Urinary bladder (tissue), 4 donors: Measurements from ENCODE around the gene CLEC18A. TPM values are rescaled to one million over a fixed set of nuclear protein-coding genes. Genes with fewer than 3 reads are reported as not detected.
"Not testable (repeated sequence)": the region's sequence is repeated elsewhere in the genome, so short reads cannot be mapped to it uniquely, and the experiment has no call there.

Experiments used
- DNase-seq: peaks from one replicate; pipeline ENCODE4 v3.0.0-alpha.2; 2015; ENCODE audit errors: extremely low spot score
- H3K27ac ChIP-seq: one replicate; pipeline ENCODE4 v1.5.1; 2013; ENCODE audit warnings: low read depth, mild to moderate bottlenecking, moderate library complexity
- H3K36me3 ChIP-seq: one replicate; pipeline ENCODE4 v1.6.1; 2013; ENCODE audit warnings: mild to moderate bottlenecking, moderate library complexity; ENCODE audit not compliant: insufficient read depth
- H3K4me1 ChIP-seq: one replicate; pipeline ENCODE4 v1.6.1; 2013; ENCODE audit warnings: mild to moderate bottlenecking, moderate library complexity; ENCODE audit not compliant: insufficient read depth
- H3K4me3 ChIP-seq: one replicate; pipeline ENCODE4 v1.5.1; 2013; ENCODE audit warnings: low read depth, low read length
- WGBS: extraction: QIAGEN DNeasy Blood & Tissue Kit; methylation state at CpG from one replicate; pipeline ENCODE4 v1.1.7; 2013; 5-methylcytosine and 5-hydroxymethylcytosine counted together
- polyA plus RNA-seq: library from polyadenylated mRNA; stranded (reverse); fragments of 200-250 nt; gene quantifications from one replicate; pipeline ENCODE4 v1.2.3, GENCODE V29; 2013
- total RNA-seq: library from RNA; depleted of rRNA; stranded (reverse); fragments of >200 nt; gene quantifications from one replicate; pipeline ENCODE4 v1.2.3, GENCODE V29; 2014
- donor health status: healthy with polysubstance abuse.
- donor health status: healthy.

Gene CLEC18A
- total and polyA plus RNA-seq, 2 donors: 0.33 to 1.7 TPM

GRCh38 chr16:69935278-69935711, 15.8 kb upstream of the CLEC18A start:
- peaks cover 2% of the 10 kb centered on the region for H3K36me3 ChIP-seq

GRCh38 chr16:69935740-69936139, 15.4 kb upstream of the CLEC18A start:
- H3K27ac ChIP-seq: no peak overlapping the region
- 95% methylated on average over 10 of the region's 10 CpGs for WGBS
- no peak overlapping the region for H3K4me3 ChIP-seq
- no peaks in the 10 kb centered on the region for H3K4me1 ChIP-seq
- H3K36me3 ChIP-seq: peaks cover 2% of the 10 kb centered on the region
- no peak for DNase-seq

More at GRCh38 chr16:69935278-69935711, 15.8 kb upstream of the CLEC18A start:
- DNase-seq: no peak
- Histone ChIP-seq H3K4me1 (no peaks in the 10 kb centered on the region), H3K4me3 (no peak overlapping the region), H3K27ac (no peak overlapping the region)
- WGBS: 96% methylated on average over 19 of the region's 19 CpGs

GRCh38 chr16:69936252-69936651, 14.9 kb upstream of the CLEC18A start:
- Histone ChIP-seq H3K4me3 (no peak overlapping the region), H3K36me3 (peaks cover 2% of the 10 kb centered on the region), H3K27ac (no peak overlapping the region), H3K4me1 (no peaks in the 10 kb centered on the region)
- DNase-seq: no peak
- 97% methylated on average over 16 of the region's 16 CpGs for WGBS

- H3K4me1 ChIP-seq: no peaks in the 10 kb centered on the region
- 97% methylated on average over 21 of the region's 21 CpGs for WGBS
- no peak for DNase-seq
- no peak overlapping the region for H3K27ac ChIP-seq
- H3K36me3 ChIP-seq: peaks cover 2% of the 10 kb centered on the region
- H3K4me3 ChIP-seq: no peak overlapping the region
Measured at GRCh38 chr16:69936751-69937211, 14.4 kb upstream of the CLEC18A start.

- H3K4me1 ChIP-seq: no peaks in the 10 kb centered on the region
- H3K27ac ChIP-seq: no peak overlapping the region
- WGBS: 83% methylated on average over 16 of the region's 16 CpGs
- H3K36me3 ChIP-seq: peaks cover 2% of the 10 kb centered on the region
- no peak for DNase-seq
- no peak overlapping the region for H3K4me3 ChIP-seq
Measured at GRCh38 chr16:69937465-69937951, 13.6 kb upstream of the CLEC18A start.

GRCh38 chr16:69938981-69939820, 11.9 kb upstream of the CLEC18A start:
- H3K4me1 ChIP-seq: no peaks in the 10 kb centered on the region
- WGBS: 93% methylated on average over 28 of the region's 28 CpGs
- DNase-seq: no peak
- H3K36me3 ChIP-seq: peaks cover 2% of the 10 kb centered on the region
- no peak overlapping the region for H3K27ac ChIP-seq
- no peak overlapping the region for H3K4me3 ChIP-seq

GRCh38 chr16:69939821-69940585, 11.1 kb upstream of the CLEC18A start:
- Histone ChIP-seq H3K4me1 (no peaks in the 10 kb centered on the region), H3K27ac (no peak overlapping the region), H3K36me3 (peaks cover 2% of the 10 kb centered on the region), H3K4me3 (no peak overlapping the region)
- no peak for DNase-seq
- WGBS: 95% methylated on average over 26 of the region's 26 CpGs

- H3K4me3 ChIP-seq: no peak overlapping the region
- H3K36me3 ChIP-seq: peaks cover 2% of the 10 kb centered on the region
- DNase-seq: no peak
- H3K4me1 ChIP-seq: no peaks in the 10 kb centered on the region
- no peak overlapping the region for H3K27ac ChIP-seq
- WGBS: 96% methylated on average over 13 of the region's 13 CpGs
Measured at GRCh38 chr16:69940676-69941075, 10.5 kb upstream of the CLEC18A start.

GRCh38 chr16:69941251-69942098, 9.7 kb upstream of the CLEC18A start:
- DNase-seq: no peak
- Histone ChIP-seq H3K36me3 (peaks cover 2% of the 10 kb centered on the region), H3K27ac (no peak overlapping the region), H3K4me3 (no peak overlapping the region), H3K4me1 (no peaks in the 10 kb centered on the region)
- WGBS: 88% methylated on average over 28 of the region's 28 CpGs

GRCh38 chr16:69942099-69942491, 9.0 kb upstream of the CLEC18A start:
- no peak overlapping the region for H3K27ac ChIP-seq
- H3K4me1 ChIP-seq: no peaks in the 10 kb centered on the region
- H3K36me3 ChIP-seq: peaks cover 2% of the 10 kb centered on the region
- no peak overlapping the region for H3K4me3 ChIP-seq
- no peak for DNase-seq
- WGBS: 69% methylated on average over 11 of the region's 11 CpGs

- H3K4me1 ChIP-seq: no peaks in the 10 kb centered on the region
- DNase-seq: no peak
- no peak overlapping the region for H3K27ac ChIP-seq
- no peak overlapping the region for H3K4me3 ChIP-seq
- peaks cover 2% of the 10 kb centered on the region for H3K36me3 ChIP-seq
- 88% methylated on average over 8 of the region's 8 CpGs for WGBS
Measured at GRCh38 chr16:69942627-69943170, 8.4 kb upstream of the CLEC18A start.

- DNase-seq, H3K4me3 ChIP-seq, H3K4me1 ChIP-seq, H3K36me3 ChIP-seq, H3K27ac ChIP-seq: not testable (repeated sequence)
- 75% methylated on average over 15 of the region's 21 CpGs for WGBS
Measured at GRCh38 chr16:69943241-69944036, 7.7 kb upstream of the CLEC18A start.
